ENCODE results near the gene RRAS2. TPM values are rescaled to one million over a fixed set of nuclear protein-coding genes. Genes with fewer than 3 reads are reported as not detected.

Gene RRAS2
- total and polyA plus RNA-seq, 7 donors = 15.5 to 48.5 (median 31.1) TPM

DNA sequence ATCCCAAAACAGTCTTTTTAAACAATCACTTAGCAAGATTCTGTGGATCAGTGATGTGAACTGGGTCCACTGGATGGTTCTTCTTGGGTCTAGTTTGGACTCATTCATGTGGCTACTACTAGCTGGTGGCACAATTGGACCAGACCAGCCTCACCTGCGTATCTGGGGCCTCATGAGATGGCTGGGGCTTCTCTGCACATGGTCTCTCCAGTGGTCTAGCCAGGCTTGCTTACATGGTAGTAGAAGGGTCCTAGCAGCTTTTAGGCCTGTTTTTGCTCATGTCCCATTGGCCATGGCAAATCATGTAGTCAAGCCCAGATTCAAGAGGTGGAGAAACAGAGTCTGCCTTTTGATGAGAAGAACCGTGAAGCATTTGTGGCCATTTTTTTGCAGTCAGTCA is 94.0 kb downstream of the RRAS2 start:
- intact Hi-C loops (cut with DNase I) = no loop called here
- Histone ChIP-seq H3K4me3 (no peak overlapping the region), H3K27me3 (no peaks in the 10 kb centered on the region), H3K9me3 (no peaks in the 10 kb centered on the region), H3K4me1 (peaks cover 0 to 4% (median 0%) of the 10 kb centered on the region in 4 donors), H3K36me3 (peaks cover 0 to 8% (median 0%) of the 10 kb centered on the region in 4 donors), H3K27ac (no peak overlapping the region)
- no peak for DNase-seq
- 95% methylated on average over 2 of the region's 2 CpGs for WGBS, 2 donors
- TF ChIP-seq, protein P1, sequence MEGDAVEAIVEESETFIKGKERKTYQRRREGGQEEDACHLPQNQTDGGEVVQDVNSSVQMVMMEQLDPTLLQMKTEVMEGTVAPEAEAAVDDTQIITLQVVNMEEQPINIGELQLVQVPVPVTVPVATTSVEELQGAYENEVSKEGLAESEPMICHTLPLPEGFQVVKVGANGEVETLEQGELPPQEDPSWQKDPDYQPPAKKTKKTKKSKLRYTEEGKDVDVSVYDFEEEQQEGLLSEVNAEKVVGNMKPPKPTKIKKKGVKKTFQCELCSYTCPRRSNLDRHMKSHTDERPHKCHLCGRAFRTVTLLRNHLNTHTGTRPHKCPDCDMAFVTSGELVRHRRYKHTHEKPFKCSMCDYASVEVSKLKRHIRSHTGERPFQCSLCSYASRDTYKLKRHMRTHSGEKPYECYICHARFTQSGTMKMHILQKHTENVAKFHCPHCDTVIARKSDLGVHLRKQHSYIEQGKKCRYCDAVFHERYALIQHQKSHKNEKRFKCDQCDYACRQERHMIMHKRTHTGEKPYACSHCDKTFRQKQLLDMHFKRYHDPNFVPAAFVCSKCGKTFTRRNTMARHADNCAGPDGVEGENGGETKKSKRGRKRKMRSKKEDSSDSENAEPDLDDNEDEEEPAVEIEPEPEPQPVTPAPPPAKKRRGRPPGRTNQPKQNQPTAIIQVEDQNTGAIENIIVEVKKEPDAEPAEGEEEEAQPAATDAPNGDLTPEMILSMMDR (IDR thresholded peaks at IDR 0.05) = no peak
- TF ChIP-seq EP300 (IDR thresholded peaks at IDR 0.05) (no peak), POLR2A (IDR thresholded peaks at IDR 0.05) (no peak), POLR2AphosphoS5 (IDR thresholded peaks at IDR 0.05) (no peak)

DNA sequence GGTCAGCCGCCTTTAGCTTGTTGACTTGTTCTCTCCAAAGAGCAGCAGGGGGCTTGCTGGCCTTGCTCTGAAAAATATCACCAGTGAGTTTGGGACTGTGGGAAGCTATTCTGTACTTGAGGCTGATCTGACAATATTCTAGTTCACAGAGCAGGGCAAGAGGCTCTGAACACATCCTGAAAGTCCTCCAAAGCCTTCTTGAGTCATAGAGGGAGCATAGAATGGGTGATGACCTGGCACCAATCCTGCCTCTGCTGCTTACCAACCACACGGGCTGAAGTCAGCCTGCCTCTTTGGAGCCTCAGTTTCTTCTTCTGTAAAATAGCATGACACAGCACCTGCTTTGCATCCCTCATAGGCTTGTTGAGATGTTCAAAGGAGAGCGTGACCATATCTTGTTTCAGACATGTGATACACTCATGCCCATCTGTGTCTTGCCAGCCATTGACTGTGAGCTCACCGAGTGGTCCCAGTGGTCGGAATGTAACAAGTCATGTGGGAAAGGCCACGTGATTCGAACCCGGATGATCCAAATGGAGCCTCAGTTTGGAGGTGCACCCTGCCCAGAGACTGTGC is 96.6 kb downstream of the RRAS2 start:
- Histone ChIP-seq H3K4me3 (no peak overlapping the region), H3K27ac (no peak overlapping the region), H3K36me3 (peaks cover 0 to 8% (median 0%) of the 10 kb centered on the region in 4 donors), H3K27me3 (no peaks in the 10 kb centered on the region), H3K4me1 (peaks cover 0 to 4% (median 0%) of the 10 kb centered on the region in 4 donors), H3K9me3 (no peaks in the 10 kb centered on the region)
- TF ChIP-seq POLR2A (IDR thresholded peaks at IDR 0.05) = no peak
- no peak for TF ChIP-seq EP300 (IDR thresholded peaks at IDR 0.05)
- TF ChIP-seq POLR2AphosphoS5 (IDR thresholded peaks at IDR 0.05) = no peak
- TF ChIP-seq, protein P1 (IDR thresholded peaks at IDR 0.05) = no peak
- WGBS, 2 donors = 94% methylated on average over 8 of the region's 8 CpGs
- intact Hi-C loops (cut with DNase I) = no loop called here
- DNase-seq = no peak

DNA sequence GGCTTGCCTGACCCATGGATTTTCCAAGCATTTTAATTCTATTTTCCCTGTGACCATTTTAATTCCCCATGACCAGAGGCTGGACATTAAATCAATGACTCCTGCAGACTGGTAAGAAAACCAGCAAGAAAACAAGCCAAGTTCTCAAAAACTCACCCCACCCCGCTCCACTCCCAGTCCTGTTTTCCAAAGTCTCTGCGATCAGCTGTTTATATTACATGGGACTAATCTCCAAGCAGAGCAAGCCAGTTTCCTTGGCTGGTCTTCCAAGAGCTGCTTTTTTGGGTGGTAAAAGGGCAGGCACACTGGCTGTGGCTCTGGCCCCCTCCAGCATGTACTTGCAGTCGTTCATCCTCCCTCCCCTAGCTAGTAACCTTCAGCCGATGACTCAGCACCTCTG is 97.9 kb downstream of the RRAS2 start:
- Histone ChIP-seq H3K27me3 (no peaks in the 10 kb centered on the region), H3K36me3 (peaks cover 0 to 8% (median 0%) of the 10 kb centered on the region in 4 donors), H3K4me3 (no peak overlapping the region), H3K4me1 (peaks cover 0 to 4% (median 0%) of the 10 kb centered on the region in 4 donors), H3K9me3 (no peaks in the 10 kb centered on the region), H3K27ac (no peak overlapping the region)
- DNase-seq = no peak
- WGBS, 2 donors = 78 to 82% methylated on average over 4 of the region's 4 CpGs
- intact Hi-C loops (cut with DNase I) = no loop called here
- TF ChIP-seq POLR2AphosphoS5 (IDR thresholded peaks at IDR 0.05) (no peak), EP300 (IDR thresholded peaks at IDR 0.05) (no peak), POLR2A (IDR thresholded peaks at IDR 0.05) (no peak)
- TF ChIP-seq, protein P1 (IDR thresholded peaks at IDR 0.05) = no peak

DNA sequence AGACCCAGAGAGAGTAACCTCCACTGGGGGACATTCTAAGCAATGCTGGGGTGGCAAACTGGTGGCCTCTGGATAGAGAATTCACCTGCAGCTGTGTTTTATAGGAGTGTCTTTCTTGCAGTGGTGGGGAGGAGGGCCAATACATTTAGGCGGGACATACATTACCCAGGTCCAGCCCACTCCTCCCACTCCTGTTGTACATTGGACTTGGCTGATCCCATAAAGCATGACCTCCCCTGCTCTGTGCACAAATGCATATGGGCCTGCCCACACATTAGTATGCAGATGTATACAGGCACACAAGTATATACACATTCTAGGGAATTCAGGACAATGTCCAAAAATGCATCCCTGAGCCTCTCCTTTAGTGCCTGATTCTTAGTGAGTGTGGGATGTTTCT is 99.1 kb downstream of the RRAS2 start:
- no peak overlapping the region for H3K4me3 ChIP-seq
- peaks cover 0 to 4% (median 0%) of the 10 kb centered on the region in 4 donors for H3K4me1 ChIP-seq
- no peaks in the 10 kb centered on the region for H3K9me3 ChIP-seq
- H3K36me3 ChIP-seq = peaks cover 0 to under 1% (median 0%) of the 10 kb centered on the region in 4 donors
- 39 to 100% methylated on average over 1 of the region's 1 CpG for WGBS, 2 donors
- H3K27me3 ChIP-seq = no peaks in the 10 kb centered on the region
- H3K27ac ChIP-seq = no peak overlapping the region
- DNase-seq = no peak
- intact Hi-C loops (cut with DNase I) = no loop called here
- TF ChIP-seq POLR2A (IDR thresholded peaks at IDR 0.05) (no peak), EP300 (IDR thresholded peaks at IDR 0.05) (no peak), POLR2AphosphoS5 (IDR thresholded peaks at IDR 0.05) (no peak)
- TF ChIP-seq, protein P1 (IDR thresholded peaks at IDR 0.05) = no peak
